ENCODE results near the gene LRIT2. TPM values are rescaled to one million over a fixed set of nuclear protein-coding genes. Genes with fewer than 3 reads are reported as not detected.

Gene LRIT2
- total RNA-seq, 2 donors from 2014 or later: not detected

DNA sequence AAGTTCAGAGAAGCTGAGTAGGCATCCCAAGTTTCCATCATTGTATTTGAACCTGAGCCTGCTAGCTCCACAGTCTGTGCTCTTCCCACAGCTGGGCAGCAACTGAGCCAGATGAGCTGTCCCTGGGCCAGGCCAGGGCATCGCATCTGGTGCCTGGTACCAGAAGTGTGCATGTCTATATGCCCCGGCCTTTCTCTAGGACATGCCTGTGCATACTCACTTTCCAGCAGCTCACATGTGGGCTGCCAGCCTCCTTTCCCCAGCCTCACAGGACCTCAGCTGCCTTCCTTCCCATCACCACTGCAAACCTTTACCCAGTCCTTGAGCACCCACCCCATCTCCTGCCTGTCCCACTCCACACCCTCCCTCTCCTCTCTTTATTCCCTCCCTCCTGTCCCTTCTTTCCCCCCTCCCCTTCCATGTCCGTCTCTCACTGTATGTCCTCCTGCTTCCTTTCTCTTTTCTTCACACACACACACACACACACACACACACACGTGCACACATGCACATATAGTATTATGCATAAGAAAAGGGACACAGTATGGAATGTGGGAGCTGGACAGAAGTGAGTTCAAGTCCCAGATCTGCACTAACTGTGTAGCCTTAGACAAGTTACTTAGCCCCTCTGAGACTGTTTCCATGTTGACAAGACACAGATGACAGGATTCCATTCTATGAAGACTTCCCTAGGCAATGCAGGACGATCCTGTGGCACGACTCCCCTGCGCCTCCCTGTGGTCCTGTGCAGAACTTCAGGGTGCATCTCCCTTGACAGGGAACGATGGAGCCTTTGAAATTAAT, 20.1 kb downstream of the LRIT2 start:
- Histone ChIP-seq H3K27ac (no peak overlapping the region), H3K9me3 (no peaks in the 10 kb centered on the region), H3K9ac (ENCODE audit: low read depth in 2 of 2, low read length in 2 of 2) (no peak overlapping the region), H3K4me1 (peaks cover 12% of the 10 kb centered on the region), H3K4me3 (no peak overlapping the region), H3K27me3 (no peaks in the 10 kb centered on the region), H3K36me3 (no peaks in the 10 kb centered on the region)
- TF ChIP-seq, protein P1, sequence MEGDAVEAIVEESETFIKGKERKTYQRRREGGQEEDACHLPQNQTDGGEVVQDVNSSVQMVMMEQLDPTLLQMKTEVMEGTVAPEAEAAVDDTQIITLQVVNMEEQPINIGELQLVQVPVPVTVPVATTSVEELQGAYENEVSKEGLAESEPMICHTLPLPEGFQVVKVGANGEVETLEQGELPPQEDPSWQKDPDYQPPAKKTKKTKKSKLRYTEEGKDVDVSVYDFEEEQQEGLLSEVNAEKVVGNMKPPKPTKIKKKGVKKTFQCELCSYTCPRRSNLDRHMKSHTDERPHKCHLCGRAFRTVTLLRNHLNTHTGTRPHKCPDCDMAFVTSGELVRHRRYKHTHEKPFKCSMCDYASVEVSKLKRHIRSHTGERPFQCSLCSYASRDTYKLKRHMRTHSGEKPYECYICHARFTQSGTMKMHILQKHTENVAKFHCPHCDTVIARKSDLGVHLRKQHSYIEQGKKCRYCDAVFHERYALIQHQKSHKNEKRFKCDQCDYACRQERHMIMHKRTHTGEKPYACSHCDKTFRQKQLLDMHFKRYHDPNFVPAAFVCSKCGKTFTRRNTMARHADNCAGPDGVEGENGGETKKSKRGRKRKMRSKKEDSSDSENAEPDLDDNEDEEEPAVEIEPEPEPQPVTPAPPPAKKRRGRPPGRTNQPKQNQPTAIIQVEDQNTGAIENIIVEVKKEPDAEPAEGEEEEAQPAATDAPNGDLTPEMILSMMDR (IDR thresholded peaks at IDR 0.05): peak; percentile 82
- intact Hi-C loops (cut with DNase I): loop anchor here (2.0 kb wide), 1 partner anchor 56 kb away; no protein-coding TSS in a partner anchor
- peak; percentile 80 for DNase-seq

DNA sequence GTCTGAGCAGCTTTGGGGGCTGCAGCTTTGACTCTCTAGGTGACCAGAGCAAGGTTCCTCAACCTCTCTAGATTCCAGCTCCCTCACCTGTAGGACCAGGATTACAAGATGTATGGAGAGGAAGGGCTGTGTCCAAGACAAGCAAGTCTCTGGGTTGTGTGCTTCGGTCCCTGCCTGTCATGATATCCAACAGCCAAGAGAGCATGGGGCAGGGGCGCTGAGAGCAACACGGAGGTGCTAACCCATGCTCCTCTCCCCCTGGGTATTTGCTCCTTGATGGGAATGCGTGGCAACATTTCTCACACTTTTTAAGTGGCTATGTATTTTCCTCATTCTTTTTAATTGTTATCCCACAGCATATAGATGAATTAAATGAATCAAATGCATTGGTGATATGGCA, 20.7 kb downstream of the LRIT2 start:
- Histone ChIP-seq H3K9ac (ENCODE audit: low read depth in 2 of 2, low read length in 2 of 2) (no peak overlapping the region), H3K27me3 (no peaks in the 10 kb centered on the region), H3K9me3 (no peaks in the 10 kb centered on the region), H3K36me3 (no peaks in the 10 kb centered on the region), H3K4me3 (no peak overlapping the region), H3K4me1 (peaks cover 12% of the 10 kb centered on the region), H3K27ac (no peak overlapping the region)
- no peak for DNase-seq
- TF ChIP-seq, protein P1 (IDR thresholded peaks at IDR 0.05): no peak
- intact Hi-C loops (cut with DNase I): loop anchor here (2.0 to 5.0 kb wide), 2 partner anchors 42 to 56 kb away; no protein-coding TSS in a partner anchor

DNA sequence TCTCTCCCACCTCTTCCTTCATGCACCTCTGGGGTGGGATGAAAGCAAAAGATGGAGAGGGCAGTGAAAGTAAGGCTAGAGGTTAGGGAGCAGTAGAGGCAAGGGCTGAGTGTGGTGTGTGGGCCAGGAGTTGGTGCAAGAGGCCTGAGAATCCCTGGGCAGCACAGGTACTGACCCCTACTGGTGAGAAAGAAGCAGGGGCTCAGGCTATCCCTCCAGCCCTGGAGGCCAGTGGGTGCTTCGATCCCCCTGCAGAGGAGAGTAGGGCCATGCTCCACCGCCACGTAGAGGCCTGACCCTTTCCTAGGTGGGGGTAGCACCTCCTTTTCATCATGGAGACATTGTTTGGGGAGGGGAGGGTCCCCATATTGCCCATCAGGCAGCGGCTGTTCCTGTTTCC, 21.2 kb downstream of the LRIT2 start:
- Histone ChIP-seq H3K9ac (ENCODE audit: low read depth in 2 of 2, low read length in 2 of 2) (no peak overlapping the region), H3K27ac (no peak overlapping the region), H3K4me3 (no peak overlapping the region), H3K9me3 (no peaks in the 10 kb centered on the region), H3K36me3 (no peaks in the 10 kb centered on the region), H3K27me3 (no peaks in the 10 kb centered on the region), H3K4me1 (peaks cover 12% of the 10 kb centered on the region)
- TF ChIP-seq, protein P1 (IDR thresholded peaks at IDR 0.05): peak; percentile 34
- DNase-seq: no peak
- intact Hi-C loops (cut with DNase I): loop anchor here (2.0 to 5.0 kb wide), 2 partner anchors 42 to 55 kb away; no protein-coding TSS in a partner anchor

GRCh38 chr10:84202349-84202748, 23.0 kb downstream of the LRIT2 start:
- no peaks in the 10 kb centered on the region for H3K36me3 ChIP-seq
- no peaks in the 10 kb centered on the region for H3K27me3 ChIP-seq
- no peak overlapping the region for H3K4me3 ChIP-seq
- H3K27ac ChIP-seq: no peak overlapping the region
- TF ChIP-seq, protein P1 (IDR thresholded peaks at IDR 0.05): no peak
- peaks cover 20% of the 10 kb centered on the region for H3K4me1 ChIP-seq
- intact Hi-C loops (cut with DNase I): loop anchor here (5.0 kb wide), 1 partner anchor 40 kb away; no protein-coding TSS in a partner anchor
- no peak for DNase-seq
- H3K9me3 ChIP-seq: no peaks in the 10 kb centered on the region
- H3K9ac ChIP-seq (ENCODE audit: low read depth in 2 of 2, low read length in 2 of 2): peak overlapping the region in 1 of 2 donors; percentile 86

- TF ChIP-seq, protein P1 (IDR thresholded peaks at IDR 0.05): no peak
- no peak for DNase-seq
- H3K27me3 ChIP-seq: no peaks in the 10 kb centered on the region
- H3K4me1 ChIP-seq: peaks cover 25% of the 10 kb centered on the region
- intact Hi-C loops (cut with DNase I): loop anchor here (5.0 kb wide), 1 partner anchor 39 kb away; no protein-coding TSS in a partner anchor
- peak overlapping the region in 1 of 2 donors; percentile 86 for H3K9ac ChIP-seq (ENCODE audit: low read depth in 2 of 2, low read length in 2 of 2)
- no peak overlapping the region for H3K4me3 ChIP-seq
- H3K9me3 ChIP-seq: no peaks in the 10 kb centered on the region
- H3K36me3 ChIP-seq: no peaks in the 10 kb centered on the region
- peak overlapping the region; percentile 81 for H3K27ac ChIP-seq
Observed at GRCh38 chr10:84201682-84202081, 23.7 kb downstream of the LRIT2 start.

Data from colonic mucosa (tissue), 4 donors.